ENCODE data around the gene IL18R1. TPM values are rescaled to one million over a fixed set of nuclear protein-coding genes. Genes with fewer than 3 reads are reported as not detected.

Gene IL18R1
- total RNA-seq, 1 donor from 2014 or later = 1.8 TPM

DNA sequence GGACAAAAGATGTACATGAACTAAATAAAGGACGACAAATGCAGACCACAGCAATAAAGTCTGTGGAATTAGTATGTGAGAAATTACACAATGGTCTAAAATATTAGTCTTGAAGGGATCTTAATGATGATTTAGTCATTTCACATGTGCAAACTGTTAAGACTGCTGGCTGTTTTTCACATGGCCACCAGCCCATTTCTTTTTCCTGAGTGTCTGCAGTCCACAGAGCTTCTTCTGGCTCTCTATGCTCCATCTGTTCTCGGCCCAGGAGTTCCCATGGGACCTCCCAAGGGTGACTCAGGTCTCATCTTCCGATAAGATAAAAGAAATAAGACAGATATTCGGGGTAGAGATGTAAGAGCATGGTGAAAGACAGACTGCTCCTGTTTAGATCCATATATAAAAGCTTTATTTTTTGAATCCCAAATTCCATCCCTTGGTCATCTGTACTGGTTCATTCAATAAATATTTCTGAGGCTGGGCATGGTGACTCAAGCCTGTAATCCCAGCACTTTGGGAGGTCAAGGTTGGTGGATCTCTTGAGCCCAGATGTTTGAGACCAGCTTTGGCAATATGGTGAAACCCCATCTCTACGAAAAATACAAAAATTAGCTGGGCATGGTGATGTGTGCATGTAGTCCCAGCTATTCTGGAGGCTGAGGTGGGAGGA, 24.1 kb upstream of the IL18R1 start:
- peaks cover 26% of the 10 kb centered on the region for H3K9me3 ChIP-seq (replicated peaks)
- no peak overlapping the region for H3K27ac ChIP-seq (replicated peaks)
- intact Hi-C loops (cut with micrococcal nuclease) = no loop called here
- H3K4me3 ChIP-seq = no peak overlapping the region
- TF ChIP-seq CTCF (IDR thresholded peaks at IDR 0.05; ENCODE audit: borderline replicate concordance) = no peak
- no peaks in the 10 kb centered on the region for H3K36me3 ChIP-seq
- H3K4me1 ChIP-seq = peaks cover 14% of the 10 kb centered on the region
- H3K27me3 ChIP-seq (ENCODE audit: low read depth) = peaks cover 4% of the 10 kb centered on the region
- peak; percentile 34 for DNase-seq

- H3K4me3 ChIP-seq = no peak overlapping the region
- no peak for TF ChIP-seq CTCF (IDR thresholded peaks at IDR 0.05; ENCODE audit: borderline replicate concordance)
- peaks cover 4% of the 10 kb centered on the region for H3K27me3 ChIP-seq (ENCODE audit: low read depth)
- H3K9me3 ChIP-seq (replicated peaks) = peaks cover 15% of the 10 kb centered on the region
- no peak overlapping the region for H3K27ac ChIP-seq (replicated peaks)
- H3K36me3 ChIP-seq = no peaks in the 10 kb centered on the region
- peaks cover 21% of the 10 kb centered on the region for H3K4me1 ChIP-seq
- intact Hi-C loops (cut with micrococcal nuclease) = no loop called here
- no peak for DNase-seq
These were observed 21.1 kb upstream of the IL18R1 start for GRCh38 chr2:102334486-102334885.

GRCh38 chr2:102335871-102336366, 19.7 kb upstream of the IL18R1 start:
- Histone ChIP-seq H3K27me3 (ENCODE audit: low read depth) (peaks cover 4% of the 10 kb centered on the region), H3K4me3 (no peak overlapping the region), H3K9me3 (replicated peaks) (peaks cover 2% of the 10 kb centered on the region), H3K36me3 (no peaks in the 10 kb centered on the region), H3K27ac (replicated peaks) (peak overlapping the region; percentile 75), H3K4me1 (peaks cover 21% of the 10 kb centered on the region)
- intact Hi-C loops (cut with micrococcal nuclease) = no loop called here
- no peak for TF ChIP-seq CTCF (IDR thresholded peaks at IDR 0.05; ENCODE audit: borderline replicate concordance)
- no peak for DNase-seq

GRCh38 chr2:102336502-102336945, 19.1 kb upstream of the IL18R1 start:
- peak overlapping the region; percentile 75 for H3K27ac ChIP-seq (replicated peaks)
- H3K9me3 ChIP-seq (replicated peaks) = no peaks in the 10 kb centered on the region
- peaks cover 4% of the 10 kb centered on the region for H3K27me3 ChIP-seq (ENCODE audit: low read depth)
- no peak for TF ChIP-seq CTCF (IDR thresholded peaks at IDR 0.05; ENCODE audit: borderline replicate concordance)
- H3K36me3 ChIP-seq = no peaks in the 10 kb centered on the region
- H3K4me1 ChIP-seq = peaks cover 21% of the 10 kb centered on the region
- peak overlapping the region; percentile 50 for H3K4me3 ChIP-seq
- no peak for DNase-seq
- intact Hi-C loops (cut with micrococcal nuclease) = no loop called here

DNA sequence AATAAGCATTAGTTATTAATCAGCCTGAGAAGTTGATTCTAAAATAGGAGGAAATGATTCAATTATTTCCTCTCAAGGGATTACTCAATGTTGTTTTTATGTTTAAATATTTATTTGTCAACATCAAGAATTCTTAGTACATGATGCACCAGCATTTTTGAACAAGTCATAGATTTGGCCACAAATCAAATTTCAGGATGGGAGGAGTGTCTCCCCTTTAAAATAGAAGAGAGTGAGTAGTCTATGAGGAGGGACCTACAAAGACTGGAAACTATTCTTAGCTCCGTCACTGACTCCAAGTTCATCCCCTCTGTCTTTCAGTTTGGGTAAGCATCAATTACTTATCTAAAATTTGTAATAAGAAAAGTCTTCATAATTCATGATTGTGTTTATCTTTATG, 18.6 kb upstream of the IL18R1 start:
- Histone ChIP-seq H3K27ac (replicated peaks) (peak overlapping the region; percentile 75), H3K4me3 (peak overlapping the region; percentile 50), H3K9me3 (replicated peaks) (no peaks in the 10 kb centered on the region), H3K4me1 (peaks cover 21% of the 10 kb centered on the region), H3K36me3 (no peaks in the 10 kb centered on the region), H3K27me3 (ENCODE audit: low read depth) (peaks cover 4% of the 10 kb centered on the region)
- no peak for DNase-seq
- intact Hi-C loops (cut with micrococcal nuclease) = no loop called here
- TF ChIP-seq CTCF (IDR thresholded peaks at IDR 0.05; ENCODE audit: borderline replicate concordance) = no peak

All from left ventricle myocardium inferior (tissue), 1 donor.